GM21737 (cell line): Measurements from ENCODE around the gene FXYD5.
A peak's percentile ranks its signal among the peaks of the same experiment; 100 is the strongest.
"Not testable (repeated sequence)": the region's sequence is repeated elsewhere in the genome, so short reads cannot be mapped to it uniquely, and the experiment has no call there.

ENCODE experiments used
- ATAC-seq: cut with Tn5 transposase; IDR thresholded peaks from one replicate; pipeline ENCODE4 v1.9.1; 2021; ENCODE audit warnings: mild to moderate bottlenecking, moderate library complexity; ENCODE audit not compliant: unreplicated experiment

FXYD5 gene

GRCh38 chr19:35119578-35120155 is 34.9 kb upstream of the FXYD5 start:
- ATAC-seq = no peak

- ATAC-seq = no peak
These were observed 34.0 kb upstream of the FXYD5 start for GRCh38 chr19:35120492-35120891.

- ATAC-seq = no peak
These were observed 33.6 kb upstream of the FXYD5 start for GRCh38 chr19:35120898-35121297.

- no peak for ATAC-seq
These were observed 31.6 kb upstream of the FXYD5 start for GRCh38 chr19:35122687-35123551.

GRCh38 chr19:35123573-35123972 is 31.0 kb upstream of the FXYD5 start:
- no peak for ATAC-seq

- ATAC-seq = peak; percentile 59
These were observed 30.2 kb upstream of the FXYD5 start for GRCh38 chr19:35124098-35125060.

- ATAC-seq = no peak
These were observed 29.2 kb upstream of the FXYD5 start for GRCh38 chr19:35125270-35125717.

GRCh38 chr19:35125749-35126623 is 28.5 kb upstream of the FXYD5 start:
- ATAC-seq = no peak

GRCh38 chr19:35126624-35126959 is 27.9 kb upstream of the FXYD5 start:
- no peak for ATAC-seq

- no peak for ATAC-seq
These were observed 26.7 kb upstream of the FXYD5 start for GRCh38 chr19:35127871-35128270.

GRCh38 chr19:35128398-35129057 is 26.0 kb upstream of the FXYD5 start:
- no peak for ATAC-seq

GRCh38 chr19:35129724-35130274 is 24.7 kb upstream of the FXYD5 start:
- ATAC-seq = not testable (repeated sequence)

- ATAC-seq = no peak
These were observed 23.5 kb upstream of the FXYD5 start for GRCh38 chr19:35130761-35131720.

GRCh38 chr19:35132254-35132653 is 22.3 kb upstream of the FXYD5 start:
- ATAC-seq = no peak

GRCh38 chr19:35133826-35134225 is 20.7 kb upstream of the FXYD5 start:
- no peak for ATAC-seq

GRCh38 chr19:35134601-35135242 is 19.8 kb upstream of the FXYD5 start, which contains the start of gene LGI4:
Gene LGI4 (minus strand): TSS chr19:35135059. CDS start chr19:35134680, 379 bp downstream.
- no peak for ATAC-seq

GRCh38 chr19:35135389-35135909 is 19.1 kb upstream of the FXYD5 start:
- ATAC-seq = no peak

GRCh38 chr19:35136231-35136630 is 18.3 kb upstream of the FXYD5 start:
- no peak for ATAC-seq
